ENCODE data around the gene C1QL1.

Gene C1QL1

DNA sequence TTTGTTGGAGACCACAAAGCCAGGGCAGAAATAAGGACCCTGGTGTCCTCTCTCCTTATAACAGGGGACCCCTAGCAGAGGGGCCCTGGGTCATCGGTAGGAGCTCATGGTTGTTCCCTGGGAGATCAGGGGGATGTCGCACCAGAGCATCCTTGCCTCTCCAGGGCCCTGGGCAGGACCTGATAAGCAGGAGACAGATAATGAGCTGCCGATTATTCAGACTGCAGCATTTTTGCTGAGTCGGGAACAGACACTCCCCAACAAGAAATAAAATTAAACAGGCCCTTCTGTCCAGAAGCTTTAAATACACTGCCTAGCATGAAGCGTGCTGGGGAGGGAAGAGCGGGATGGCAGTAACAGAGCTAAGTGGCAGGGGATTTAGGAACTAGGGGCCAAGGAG, 37.4 kb downstream of the C1QL1 start:
- DNase-seq (ENCODE audit: low read depth in 2 of 2), result no peak

DNA sequence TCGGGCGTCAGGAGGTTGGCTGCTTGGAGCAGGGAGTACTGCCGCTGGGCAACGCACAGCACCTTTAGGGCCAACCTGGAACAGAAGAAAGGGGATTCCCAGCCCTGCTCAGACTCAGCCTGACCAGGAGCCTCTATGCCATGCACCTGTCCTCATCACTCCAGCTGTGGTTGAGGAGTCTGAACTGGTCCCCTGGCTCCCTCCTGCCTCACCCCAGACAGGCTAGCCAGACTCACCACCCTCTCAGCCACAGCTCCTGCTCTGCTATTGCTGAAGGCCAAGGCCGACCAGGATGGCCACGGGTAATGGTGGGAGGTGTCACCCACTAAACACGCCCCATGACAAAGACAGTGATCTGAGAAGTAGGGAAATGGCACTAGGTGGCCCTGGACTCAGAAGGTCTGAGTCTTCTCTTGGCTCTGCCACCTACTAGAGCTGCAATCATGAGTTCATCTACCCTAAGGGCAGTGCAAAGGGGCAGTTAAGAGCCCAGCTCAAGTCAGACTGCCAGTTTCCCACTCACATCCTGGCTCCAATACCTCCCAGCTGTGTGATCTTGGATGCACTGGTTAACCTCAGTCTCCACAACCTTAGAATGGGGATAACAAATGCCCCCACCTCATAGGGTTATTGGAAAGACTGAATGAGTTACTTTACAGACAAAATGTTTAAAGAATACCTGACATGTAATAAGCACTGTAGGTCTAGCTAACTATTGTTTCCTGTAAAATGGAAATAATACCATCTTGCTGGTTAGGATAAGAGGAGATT, 39.0 kb downstream of the C1QL1 start:
- no peak for DNase-seq (ENCODE audit: low read depth in 2 of 2)

DNA sequence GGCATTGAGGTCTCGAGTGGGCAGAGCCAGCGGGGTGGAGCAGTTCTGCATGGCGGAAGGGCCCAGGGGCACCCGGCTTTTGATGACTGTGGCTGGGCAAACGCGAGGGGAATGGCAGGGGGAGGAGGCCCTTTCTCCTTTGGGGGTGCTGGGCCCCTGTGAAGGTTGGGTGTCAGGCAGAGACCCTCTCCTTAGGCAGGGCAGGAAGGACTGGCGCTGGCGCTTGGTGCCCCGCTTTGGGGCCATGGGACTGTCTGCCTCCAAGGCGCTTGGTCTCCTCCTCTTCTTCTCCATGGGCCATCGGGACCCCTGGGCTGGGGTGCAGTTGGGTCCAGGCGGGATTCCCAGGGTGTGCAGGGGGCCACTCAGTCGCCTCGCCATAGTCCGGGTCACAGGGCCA, 40.0 kb downstream of the C1QL1 start:
- DNase-seq (ENCODE audit: low read depth in 2 of 2), result no peak

DNA sequence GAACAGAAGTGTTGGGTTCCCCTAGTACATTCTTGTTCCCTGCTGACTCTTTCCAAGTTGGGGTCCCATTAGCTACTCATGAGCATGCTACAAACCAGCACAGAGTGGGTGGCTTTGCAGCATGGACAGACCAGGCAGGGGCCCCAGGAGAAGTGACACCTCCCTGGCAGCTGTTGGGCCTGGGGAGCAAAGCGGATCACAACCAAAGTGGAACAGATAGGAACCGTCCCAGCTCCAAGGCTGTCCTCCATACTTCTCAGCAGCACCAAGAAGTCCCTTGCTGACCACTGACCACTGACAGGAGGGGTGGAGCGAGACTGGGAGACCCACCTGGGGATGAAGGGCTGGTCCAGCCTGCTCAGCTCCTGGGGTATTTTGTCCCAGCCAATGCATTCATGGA, 40.4 kb downstream of the C1QL1 start:
- DNase-seq (ENCODE audit: low read depth in 2 of 2), result no peak

DNA sequence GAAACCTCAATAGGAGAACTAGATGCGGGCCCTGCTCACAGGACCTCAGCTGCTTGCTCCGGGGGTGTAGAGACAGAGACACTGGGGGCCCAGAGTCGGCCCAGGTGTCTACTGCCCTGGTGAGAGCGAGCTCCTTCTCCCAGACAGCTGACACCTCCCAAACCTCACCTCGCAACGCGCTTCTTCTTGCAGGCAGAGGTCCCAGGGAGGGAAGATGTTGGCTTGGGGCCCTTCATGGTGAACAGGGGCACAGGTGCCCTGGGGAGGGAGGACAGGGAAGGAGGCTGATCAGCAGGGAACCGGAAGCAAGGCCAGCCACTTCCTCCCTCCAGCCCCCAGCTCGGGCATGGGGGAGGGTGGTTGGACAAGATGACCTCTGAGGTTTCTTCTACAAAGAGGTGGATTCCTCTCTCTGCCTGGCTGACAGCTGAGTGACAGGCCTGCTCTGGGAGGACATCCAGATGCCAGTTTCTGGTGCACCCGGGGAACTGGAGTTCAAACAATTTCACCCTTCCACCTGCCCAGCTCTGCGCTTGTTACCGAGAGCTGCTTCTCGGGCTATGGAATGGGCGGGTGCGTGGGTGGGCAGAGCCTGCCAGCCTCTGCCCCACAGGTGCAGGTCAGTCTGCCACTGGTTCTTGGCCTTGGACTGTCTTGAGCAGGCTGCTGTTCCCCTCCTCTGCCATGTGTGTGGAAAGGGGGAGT, 41.1 kb downstream of the C1QL1 start:
- no peak for DNase-seq (ENCODE audit: low read depth in 2 of 2)

DNA sequence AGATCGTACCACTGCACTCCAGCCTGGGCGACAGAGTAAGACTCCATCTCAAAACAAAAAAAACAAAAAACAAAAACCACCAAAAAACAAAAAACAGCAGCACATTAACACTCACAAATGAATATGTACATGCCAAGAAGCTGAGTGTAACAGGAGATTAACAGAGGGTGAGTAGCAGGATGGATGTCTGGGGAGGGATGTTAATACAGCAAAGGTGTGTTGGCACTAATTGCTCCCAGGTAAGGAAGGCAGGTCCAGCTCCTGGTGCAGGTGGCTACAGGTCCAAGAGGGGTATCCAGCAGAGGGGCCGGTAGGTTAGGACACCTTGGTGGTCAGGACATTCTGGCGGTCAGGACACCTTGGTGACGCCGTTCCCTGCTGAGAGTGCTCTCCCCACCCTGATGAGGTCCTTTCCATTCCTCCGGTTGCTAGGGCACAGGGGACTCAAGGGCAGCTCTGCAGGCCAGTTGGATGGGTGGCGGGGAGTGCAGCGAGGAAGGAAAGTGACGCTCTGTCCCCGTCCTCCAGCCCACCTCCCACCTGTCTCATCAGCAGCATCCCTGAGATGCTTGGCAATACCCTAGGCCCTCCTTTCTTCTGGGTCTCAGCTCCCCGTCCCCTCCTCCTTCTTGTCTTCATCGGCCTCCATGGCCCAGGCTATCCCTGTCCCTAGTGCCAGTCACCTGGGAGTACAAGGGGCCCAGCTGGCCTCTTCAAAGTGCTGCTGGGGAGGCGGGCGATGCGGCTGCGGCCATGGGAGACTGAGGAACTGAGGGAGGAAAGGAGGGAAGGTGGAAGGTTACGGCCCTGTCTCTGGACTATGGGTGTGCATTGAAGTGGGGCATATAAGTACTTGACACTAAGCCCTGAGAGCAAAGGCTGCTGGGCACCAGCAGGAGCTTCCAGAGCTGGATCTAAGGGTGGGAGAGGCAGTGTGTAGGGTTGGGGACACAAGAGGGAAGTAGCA, 42.1 kb downstream of the C1QL1 start:
- no peak for DNase-seq (ENCODE audit: low read depth in 2 of 2)

DNA sequence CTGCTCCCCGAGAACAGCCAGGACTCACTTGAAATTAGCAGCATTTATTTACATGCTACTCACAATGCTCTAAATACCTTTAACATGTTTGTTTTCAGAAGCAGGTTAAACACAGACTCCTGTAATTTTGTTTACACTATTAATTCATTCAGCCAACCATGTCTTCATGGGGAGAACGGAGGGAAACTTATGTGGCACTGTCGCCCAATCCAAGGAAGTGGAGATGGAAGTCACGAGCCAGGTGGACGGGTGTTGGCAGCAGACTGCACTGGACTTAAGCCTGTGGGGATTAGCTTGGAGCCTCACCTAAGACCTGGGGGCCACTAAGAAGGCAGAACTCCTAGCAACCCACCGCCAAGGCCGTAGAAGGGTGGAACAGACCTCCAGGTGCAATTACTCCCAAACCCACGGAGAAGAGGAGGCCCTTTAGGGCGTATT, 44.0 kb downstream of the C1QL1 start:
- no peak for DNase-seq (ENCODE audit: low read depth in 2 of 2)

DNA sequence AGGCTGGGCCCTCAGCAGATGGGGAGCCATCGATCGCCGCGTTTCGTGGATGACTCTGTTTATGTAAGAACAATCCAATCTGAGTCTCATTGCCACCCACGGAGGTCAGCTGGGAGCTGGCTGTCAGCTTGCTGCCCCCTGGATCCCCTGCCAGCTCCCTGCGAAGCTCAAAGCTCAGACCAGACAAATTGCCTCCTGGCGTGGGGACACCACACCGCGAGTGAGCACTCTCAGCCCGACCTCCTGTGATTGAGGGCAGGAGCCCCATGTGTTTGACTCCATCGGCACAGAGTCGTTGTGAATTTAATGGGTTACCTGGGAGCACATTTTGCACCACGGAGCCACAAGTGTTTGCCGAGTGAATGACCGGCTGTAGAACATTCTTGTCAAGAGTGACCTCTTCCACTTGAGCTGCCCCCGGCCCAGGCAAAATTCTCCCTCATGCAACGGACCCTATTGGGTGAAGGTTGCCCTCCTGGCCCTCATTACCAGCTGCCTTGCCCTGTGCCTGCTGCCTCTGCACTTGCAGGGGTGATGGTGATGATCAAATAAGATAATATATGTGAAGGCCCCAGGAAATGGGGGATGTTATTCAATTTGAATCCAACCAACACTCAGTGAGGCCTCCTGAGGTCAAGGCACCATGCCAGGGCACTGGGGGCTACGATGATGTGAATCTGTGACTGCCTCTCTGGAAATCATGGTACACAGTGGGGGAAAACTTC, 45.2 kb downstream of the C1QL1 start:
- DNase-seq (ENCODE audit: low read depth in 2 of 2), result no peak

DNA sequence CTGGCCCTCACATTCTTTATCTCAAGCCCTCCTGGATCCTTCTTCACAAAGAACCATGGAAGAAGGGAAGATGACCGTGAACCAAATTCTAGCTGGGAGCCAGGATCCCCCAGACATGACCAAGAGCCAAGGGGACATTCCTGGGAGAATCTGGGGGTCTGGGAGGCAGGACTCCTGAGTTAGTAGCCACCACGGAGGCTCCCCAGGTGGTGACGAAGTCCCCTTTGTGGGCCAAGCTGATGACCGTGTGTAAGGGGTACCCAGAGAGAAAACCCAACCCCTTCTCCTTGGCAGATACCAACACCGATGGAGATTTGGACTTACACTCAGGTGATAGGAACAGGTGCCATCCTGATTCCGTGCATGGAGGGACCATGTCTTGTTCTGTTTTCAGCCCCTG, 46.0 kb downstream of the C1QL1 start:
- no peak for DNase-seq (ENCODE audit: low read depth in 2 of 2)

DNA sequence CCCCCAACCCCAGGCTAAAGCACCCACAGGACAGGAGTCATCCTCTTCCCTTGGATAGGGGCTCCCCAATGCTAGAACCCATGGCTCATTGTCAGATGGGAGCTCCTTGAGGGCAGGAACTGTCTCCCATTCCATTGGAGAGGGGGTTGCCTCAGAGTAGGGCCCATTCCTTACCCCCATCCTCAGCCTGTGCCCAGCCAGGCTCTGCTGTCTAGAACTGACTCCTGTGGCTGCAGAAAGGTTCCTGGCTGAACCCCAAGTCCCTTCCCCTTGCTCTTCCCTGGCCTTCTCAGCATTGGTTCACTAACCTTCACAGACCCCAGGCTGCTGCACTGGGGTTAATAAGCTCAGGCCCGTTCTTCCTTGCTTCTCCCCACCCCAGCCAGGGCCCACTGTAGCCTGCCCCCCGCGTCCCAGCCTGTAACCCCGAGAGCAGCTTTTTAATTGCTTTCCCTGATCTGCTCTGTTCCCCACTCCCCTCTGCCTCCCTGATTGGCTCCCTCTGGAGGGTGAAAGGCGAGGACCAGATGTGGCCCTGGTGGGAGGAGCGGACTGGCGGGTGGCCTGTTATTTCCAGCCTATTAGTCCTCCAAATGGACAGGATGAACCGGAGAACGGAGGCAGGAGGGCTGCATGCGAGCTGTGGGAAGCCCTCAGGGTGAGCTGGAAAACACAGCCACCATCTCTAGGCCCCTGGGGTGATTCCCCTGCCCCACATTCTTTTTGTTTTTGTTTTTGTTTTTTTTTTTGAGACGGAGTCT, 46.8 kb downstream of the C1QL1 start:
- DNase-seq (ENCODE audit: low read depth in 2 of 2), result no peak

DNA sequence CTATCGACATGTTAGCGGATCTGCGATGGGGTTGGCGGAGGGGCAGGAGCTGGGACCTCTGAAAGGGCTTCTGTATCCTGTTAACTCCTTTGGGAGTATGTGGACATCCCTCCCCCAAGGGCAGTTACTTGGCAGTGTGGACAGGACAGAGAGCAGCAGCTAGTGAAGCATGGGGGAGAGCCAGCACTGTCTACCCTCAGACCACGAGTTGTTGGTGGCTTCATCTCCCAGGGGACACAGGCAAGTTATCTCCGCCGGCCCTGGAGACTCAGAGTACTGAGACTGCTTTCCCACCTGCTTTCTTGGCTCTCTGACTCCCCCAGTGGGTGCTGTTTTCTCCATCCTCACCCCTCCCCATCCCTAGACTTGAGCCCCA, 47.5 kb downstream of the C1QL1 start:
- DNase-seq (ENCODE audit: low read depth in 2 of 2), result no peak

DNA sequence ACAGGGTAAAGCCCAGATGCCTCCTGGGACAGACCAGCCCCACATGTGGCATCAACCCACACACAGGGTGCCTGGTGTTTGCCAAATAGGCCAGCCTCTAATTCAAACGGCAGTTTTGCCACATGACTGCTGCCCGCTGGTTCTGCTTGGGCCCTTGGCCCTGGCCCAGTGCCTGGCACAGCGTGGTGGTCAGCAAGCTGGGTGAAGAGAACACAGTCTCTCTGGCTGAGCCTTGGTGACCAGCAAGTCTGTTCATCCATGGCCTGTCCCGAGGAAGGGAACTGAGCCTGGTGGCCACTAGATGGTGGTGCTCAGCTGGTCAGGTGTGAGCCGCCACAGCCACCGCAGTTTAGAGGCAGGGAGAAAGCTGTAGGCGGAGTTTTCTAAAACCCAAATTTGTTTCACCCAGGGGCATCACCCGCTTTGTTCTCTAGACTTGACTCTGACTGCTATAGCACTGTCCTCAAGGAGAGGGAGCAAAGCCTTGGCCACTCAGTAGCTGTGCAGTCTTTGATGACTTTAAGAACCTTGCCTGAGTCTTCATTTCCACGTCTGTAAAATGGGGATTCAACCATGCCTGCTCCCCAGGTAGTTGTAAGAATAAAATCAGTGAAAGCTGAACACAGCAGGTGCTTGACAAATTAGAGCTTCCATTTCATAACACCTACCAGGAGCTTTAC, 48.1 kb downstream of the C1QL1 start:
- peak; percentile 39 to 40 for DNase-seq (ENCODE audit: low read depth in 2 of 2)

DNA sequence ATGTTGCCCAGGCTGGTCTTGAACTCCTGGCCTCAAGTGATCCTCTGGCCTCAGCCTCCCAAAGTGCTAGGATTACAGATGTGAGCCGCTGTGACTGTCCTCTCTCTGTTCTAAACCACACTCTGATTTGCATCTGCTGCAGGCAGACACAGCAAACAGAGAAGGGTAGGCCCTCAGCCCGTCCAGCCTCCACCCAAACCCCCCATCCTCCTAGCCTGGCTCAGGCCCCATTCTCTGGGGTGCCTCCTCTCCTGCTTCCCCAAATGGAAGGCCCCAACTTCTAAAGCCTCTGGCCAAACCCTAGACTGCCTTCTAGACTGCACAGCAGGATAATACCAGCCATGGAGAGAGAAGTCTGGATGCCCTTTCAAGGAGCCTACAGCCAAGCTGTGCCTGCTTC, 48.7 kb downstream of the C1QL1 start:
- no peak for DNase-seq (ENCODE audit: low read depth in 2 of 2)

DNA sequence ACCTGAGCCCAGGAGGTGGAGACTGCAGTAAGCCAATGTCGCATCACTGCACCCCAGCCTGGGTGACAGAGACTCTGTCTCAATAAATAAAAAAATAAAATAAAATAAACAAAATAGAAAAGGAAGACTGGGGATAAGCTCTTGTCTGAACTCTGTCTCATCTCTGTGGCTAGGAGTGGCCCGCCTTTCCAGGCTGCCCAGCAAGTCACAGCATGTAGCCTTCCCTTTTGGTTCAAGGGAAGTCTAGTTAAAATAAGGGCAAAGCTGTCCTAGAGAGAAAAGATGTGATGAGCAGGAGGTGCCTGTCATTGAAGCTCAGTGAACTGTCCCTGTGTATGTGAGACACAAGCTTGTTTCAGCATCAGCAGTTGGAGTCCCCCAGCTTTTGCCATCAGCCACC, 50.1 kb downstream of the C1QL1 start:
- DNase-seq (ENCODE audit: low read depth in 2 of 2), result no peak

DNA sequence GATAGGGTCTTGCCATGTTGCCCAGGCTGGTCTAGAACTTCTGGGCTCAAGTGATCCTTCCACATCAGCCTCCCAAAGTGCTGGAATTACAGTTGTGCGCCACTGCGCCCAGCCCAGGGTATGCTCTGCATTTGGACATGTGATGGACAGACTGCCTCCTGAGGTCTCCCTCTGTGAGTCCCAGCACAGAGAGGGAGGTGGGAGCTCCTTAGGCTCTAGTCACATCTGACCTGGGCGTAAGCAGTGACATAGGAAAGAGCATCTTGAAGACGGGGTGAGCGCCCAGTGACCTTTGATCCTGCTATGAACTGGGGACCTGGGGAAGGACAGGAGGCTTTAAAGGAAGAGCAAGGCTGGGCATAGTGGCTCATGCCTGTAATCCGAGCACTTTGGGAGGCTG, 50.6 kb downstream of the C1QL1 start:
- no peak for DNase-seq (ENCODE audit: low read depth in 2 of 2)

DNA sequence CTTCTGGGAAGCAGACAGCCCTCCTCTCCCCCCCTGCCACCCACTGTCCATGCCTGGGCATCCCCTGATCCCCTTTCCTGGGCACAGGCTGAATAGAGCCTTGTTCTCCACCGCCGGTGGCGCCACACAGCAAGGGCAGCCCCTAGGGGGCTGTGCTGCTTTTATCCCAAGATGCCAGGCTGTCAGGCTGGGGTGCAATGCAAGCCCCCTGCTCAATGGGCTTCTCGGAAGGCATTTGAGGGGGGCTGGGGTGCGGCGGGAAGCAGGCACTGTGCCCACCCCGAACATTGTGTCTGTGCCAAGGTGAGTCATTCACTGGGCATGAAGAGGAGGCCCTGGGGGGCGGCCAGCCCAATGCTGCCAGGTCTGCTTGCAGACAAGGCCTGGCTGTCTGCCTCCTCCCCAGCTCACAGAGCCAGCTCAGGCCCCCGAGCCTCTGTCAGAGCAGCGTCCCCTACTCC, 51.3 kb downstream of the C1QL1 start:
- no peak for DNase-seq (ENCODE audit: low read depth in 2 of 2)

DNA sequence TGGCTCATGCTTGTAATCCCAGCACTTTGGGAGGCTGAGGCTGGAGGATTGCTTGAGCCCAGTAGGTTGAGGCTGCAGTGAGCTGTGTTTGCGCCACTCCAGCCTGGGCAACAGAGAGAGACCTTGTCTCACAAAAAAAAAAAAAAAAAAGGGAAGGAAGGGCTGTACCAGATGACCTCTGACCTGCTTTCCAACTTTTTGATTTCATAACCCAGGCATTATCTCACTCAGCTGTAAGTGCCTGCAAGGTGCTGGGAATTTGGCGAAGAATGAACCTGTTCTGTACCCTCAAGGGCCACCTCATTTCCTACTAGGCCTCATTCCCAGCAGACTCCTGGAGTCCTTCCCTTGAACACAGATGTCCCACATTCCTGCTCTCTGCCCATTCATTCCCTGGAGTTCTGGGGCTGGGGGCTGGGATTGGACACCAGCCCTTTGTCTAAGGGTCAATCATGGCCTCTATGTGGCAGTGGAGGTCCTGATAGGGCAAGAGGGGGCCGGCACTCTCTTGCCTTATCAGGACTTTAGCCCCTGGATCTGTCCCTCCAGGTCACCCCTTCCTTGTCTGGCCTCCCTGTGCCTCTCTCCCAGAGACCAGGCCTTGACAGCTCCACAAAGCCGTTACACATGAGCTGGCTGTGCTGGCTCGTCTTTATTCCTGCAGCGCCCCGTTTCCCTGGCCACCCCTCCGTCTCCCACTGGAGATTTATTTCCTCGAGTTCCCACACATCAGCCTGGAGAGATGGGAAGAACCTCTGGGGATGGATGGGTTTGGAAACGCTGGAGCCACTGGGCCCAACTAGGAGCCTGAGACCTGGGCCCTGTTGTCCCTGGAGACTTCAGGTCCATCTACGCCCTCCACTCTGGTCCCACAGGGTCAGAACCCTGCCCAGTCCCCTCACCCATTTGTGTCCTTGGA, 52.0 kb downstream of the C1QL1 start:
- DNase-seq (ENCODE audit: low read depth in 2 of 2), result no peak

DNA sequence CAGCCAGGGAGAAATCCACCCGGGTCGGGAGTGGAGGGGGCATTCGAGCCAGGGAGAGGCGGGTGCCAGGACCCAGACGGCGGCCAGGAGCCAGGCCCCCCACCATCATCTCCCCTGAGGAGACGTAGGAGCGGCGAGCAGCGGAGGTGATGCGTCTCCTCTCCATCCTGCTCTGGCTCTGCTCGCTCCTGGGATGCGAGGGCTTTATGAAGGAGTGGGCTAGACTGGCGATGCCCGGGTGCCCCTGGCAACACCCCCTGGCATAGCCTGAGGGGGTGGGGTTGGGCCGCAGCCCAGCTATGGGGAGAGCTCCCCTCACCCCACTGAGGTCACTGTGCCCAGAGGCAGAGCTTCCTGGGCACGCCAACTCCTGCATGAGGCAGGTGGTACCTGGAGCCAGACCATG, 52.8 kb downstream of the C1QL1 start, which contains the start of gene GFAP:
GFAP (minus strand) TSS at position 180 of the 406 bp plus-strand sequence; CDS start at position 166, 14 bp downstream.
- no peak for DNase-seq (ENCODE audit: low read depth in 2 of 2)

DNA sequence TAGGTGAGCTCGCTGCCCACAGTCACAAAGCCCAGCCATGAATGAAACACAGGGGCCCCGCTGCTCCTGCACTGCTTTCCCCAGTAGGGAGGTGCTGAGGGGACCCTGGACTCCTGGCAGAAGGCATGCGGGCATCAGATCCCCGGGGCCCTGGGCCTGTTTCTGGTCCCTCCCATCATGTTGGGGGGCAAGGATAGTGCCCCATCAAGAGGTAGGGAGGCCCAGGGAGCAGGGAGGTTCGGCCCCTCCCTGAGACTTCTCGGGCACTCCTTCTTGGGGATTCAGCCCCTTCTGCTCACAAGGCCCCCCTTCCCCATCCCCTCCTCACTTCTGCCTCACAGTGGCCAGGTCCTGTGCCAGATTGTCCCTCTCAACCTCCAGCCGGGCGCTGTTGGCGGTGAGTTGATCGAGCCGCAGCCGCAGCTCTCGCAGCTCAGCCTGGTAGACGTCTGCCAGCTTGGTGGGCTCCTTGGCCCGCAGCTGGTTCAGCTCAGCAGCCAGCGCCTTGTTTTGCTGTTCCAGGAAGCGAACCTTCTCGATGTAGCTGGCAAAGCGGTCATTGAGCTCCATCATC, 53.3 kb downstream of the C1QL1 start:
- DNase-seq (ENCODE audit: low read depth in 2 of 2), result no peak

Data from stimulated activated CD8-positive, alpha-beta memory T cell treated with anti-CD3 and anti-CD28 coated beads, Interleukin-2, amount 100 ng/mL, for 48 hours (primary cell).